K562 (cell line): Measurements from ENCODE around the gene ENTPD3. TPM values are rescaled to one million over a fixed set of nuclear protein-coding genes. Genes with fewer than 3 reads are reported as not detected.
A peak's percentile ranks its signal among the peaks of the same experiment; 100 is the strongest.

ENCODE experiments used
- DPF2 ChIP-seq: fragments of 450-650 bp; IDR thresholded peaks from 2 replicates; pipeline ENCODE4 v1.6.1; 2016
- GATAD2A ChIP-seq: fragments of 450-650 bp; IDR thresholded peaks from 2 replicates; pipeline ENCODE4 v1.6.1; 2017
- HIVEP1 ChIP-seq: fragments of 250-450 bp; sonication (Bioruptor Pico); IDR thresholded peaks from 2 replicates; pipeline ENCODE4 v1.4.0; 2020; ENCODE audit warnings: mild to moderate bottlenecking
- ID3 ChIP-seq, 2 experiments: fragments of 250-450 bp in 1 of 2; fragments of 450-650 bp in 1 of 2; sonication (Bioruptor Pico) in 1 of 2; IDR thresholded peaks; 2 replicates each; pipeline versions ENCODE4 v1.6.1 to v1.8.0; 2016 to 2021; ENCODE audit warnings: mild to moderate bottlenecking in 2 of 2, moderate library complexity in 2 of 2, missing compliant biosample characterization in 1 of 2, missing genetic modification characterization in 1 of 2
- IRF9 ChIP-seq: fragments of 450-650 bp; IDR thresholded peaks from 2 replicates; pipeline ENCODE4 v1.6.1; 2016; ENCODE audit warnings: missing biosample characterization, missing genetic modification characterization
- MXD1 ChIP-seq: fragments of 250-450 bp; sonication (Bioruptor Pico); IDR thresholded peaks from 2 replicates; pipeline ENCODE4 v1.8.0; 2021; ENCODE audit warnings: borderline replicate concordance, mild to moderate bottlenecking, moderate library complexity; ENCODE audit not compliant: poor library complexity, severe bottlenecking
- SIN3B ChIP-seq: fragments of 450-650 bp; IDR thresholded peaks from 2 replicates; pipeline ENCODE4 v1.6.1; 2017; ENCODE audit warnings: low read depth, mild to moderate bottlenecking, moderate library complexity
- THAP7 ChIP-seq: fragments of 250-450 bp; sonication (Bioruptor Pico); IDR thresholded peaks from 2 replicates; pipeline ENCODE4 v1.5.0; 2021
- WHSC1 ChIP-seq: IDR thresholded peaks from one replicate; pipeline ENCODE4 v1.6.1; 2012; ENCODE audit warnings: low read length, control low read depth, inconsistent platforms
- ZBTB11 ChIP-seq, 3 experiments: fragments of 200-800 bp in 1 of 3; fragments of 250-450 bp in 1 of 3; fragments of 450-650 bp in 1 of 3; sonication (Bioruptor Pico) in 1 of 3; sonication (Bioruptor generic) in 1 of 3; formaldehyde crosslinking in 1 of 3; IDR thresholded peaks; 2 replicates each; pipeline versions ENCODE4 v1.6.1 to v1.8.0; 2016 to 2022; ENCODE audit warnings: mild to moderate bottlenecking in 2 of 3, missing genetic modification characterization in 2 of 3, missing compliant biosample characterization in 1 of 3, moderate library complexity in 1 of 3
- ZBTB12 ChIP-seq: fragments of 250-450 bp; sonication (Bioruptor Pico); IDR thresholded peaks from 2 replicates; pipeline ENCODE4 v1.4.0; 2020
- ZNF239 ChIP-seq: fragments of 250-450 bp; sonication (Bioruptor Pico); IDR thresholded peaks from 2 replicates; pipeline ENCODE4 v1.4.0; 2020; ENCODE audit warnings: mild to moderate bottlenecking
- ZNF518B ChIP-seq: fragments of 250-450 bp; sonication (Bioruptor Pico); IDR thresholded peaks from 2 replicates; pipeline ENCODE4 v1.5.0; 2021; ENCODE audit warnings: mild to moderate bottlenecking, moderate library complexity
- ZNF644 ChIP-seq: fragments of 200-800 bp; sonication (Bioruptor generic); IDR thresholded peaks from 2 replicates; pipeline ENCODE4 v1.6.1; 2016; ENCODE audit warnings: low read depth, missing genetic modification characterization, missing compliant biosample characterization
- polyA plus RNA-seq, 8 experiments: library from polyadenylated mRNA; depleted of rRNA in 4 of 8; stranded (reverse) in 5 of 8; unstranded in 3 of 8; fragments of >200 nt; fragmentation: Nextera tagmentation in 2 of 8; fragmentation: Illumina TruSeq in 1 of 8; extraction: Ambion mirVana in 2 of 8; extraction: Trizol in 1 of 8; gene quantifications; 2 replicates each; pipeline versions ENCODE4 v1.2.1 to v1.2.3, GENCODE V29; 2011 to 2014; ENCODE audit warnings: inconsistent platforms in 1 of 8, missing spikeins in 1 of 8
- total RNA-seq, 7 experiments: library from RNA; depleted of rRNA in 6 of 7; stranded (reverse); fragments of >200 nt in 6 of 7; fragmentation: Illumina TruSeq in 2 of 7; extraction: Trizol in 2 of 7; gene quantifications; 2 replicates each; pipeline versions ENCODE4 v1.2.1 to v1.2.3, GENCODE V29; 2011 to 2021; ENCODE audit warnings: low replicate concordance in 1 of 7

ENTPD3 gene
- total and polyA plus RNA-seq, 9 of the 15 experiments (the other 6 are each of a cell fraction or from before 2014, with no cell fraction given) = 0.23 to 2.1 (median 0.58) TPM

GRCh38 chr3:40452876-40453730 lies 66.1 kb downstream of the ENTPD3 start (continued):
- no peak for TF ChIP-seq ID3 (CRISPR knock-in tag; IDR thresholded peaks at IDR 0.05)
- peak; percentile 78; the same call in 1 of the 2 replicates for TF ChIP-seq ID3 (tag; IDR thresholded peaks at IDR 0.05)
- TF ChIP-seq DPF2 = no peak; the same call in 1 of the 2 replicates
- TF ChIP-seq SIN3B = peak; percentile 90
- peak; percentile 44 for TF ChIP-seq WHSC1
- TF ChIP-seq HIVEP1 (CRISPR knock-in tag) = no peak
- TF ChIP-seq THAP7 (CRISPR knock-in tag) = no peak
- peak; percentile 69 for TF ChIP-seq ZBTB12 (CRISPR knock-in tag)
- no peak for TF ChIP-seq ZNF518B (CRISPR knock-in tag)
- no peak for TF ChIP-seq MXD1
- no peak for TF ChIP-seq ZNF239 (CRISPR knock-in tag)
- TF ChIP-seq ZNF644 (tag) = peak; percentile 61; the same call in 1 of the 2 replicates
- no peak for TF ChIP-seq GATAD2A
- TF ChIP-seq ZBTB11 (CRISPR knock-in tag; IDR thresholded peaks at IDR 0.05) = peak in 1 of 3 experiments; percentile 39; a peak in 2 of 6 replicates
- no peak for TF ChIP-seq IRF9
